Nephron (organoid): ENCODE measurements around the gene MPEG1.

Experiments used
- H3K27ac Mint-ChIP-seq, 3 experiments: 2 replicates each; pipeline ENCODE4 v1.8.0; 2020; ENCODE audit warnings: mixed read lengths in 3 of 3, mild to moderate bottlenecking in 2 of 3, moderate library complexity in 1 of 3
- H3K27me3 Mint-ChIP-seq: 2 replicates; pipeline ENCODE4 v1.8.0; 2021; ENCODE audit warnings: low read depth, mild to moderate bottlenecking, moderate library complexity, mixed read lengths
- H3K36me3 Mint-ChIP-seq: 2 replicates; pipeline ENCODE4 v1.8.0; 2020; ENCODE audit warnings: low read depth, mixed read lengths
- H3K4me1 Mint-ChIP-seq: 2 replicates; pipeline ENCODE4 v1.8.0; 2020; ENCODE audit warnings: mixed read lengths
- H3K4me3 Mint-ChIP-seq, 3 experiments: 2 replicates each; pipeline ENCODE4 v1.8.0; 2020; ENCODE audit warnings: mild to moderate bottlenecking in 3 of 3, mixed read lengths in 3 of 3, moderate library complexity in 2 of 3
- H3K9me3 Mint-ChIP-seq: 2 replicates; pipeline ENCODE4 v1.8.0; 2020; ENCODE audit warnings: mixed read lengths
- CTCF ChIP-seq, 3 experiments: fragments of 200-600 bp; sonication (generic); IDR thresholded peaks; one replicate each; pipeline ENCODE4 v1.5.0; 2021; ENCODE audit warnings: antibody characterized with exemption in 3 of 3; ENCODE audit not compliant: unreplicated experiment in 3 of 3

Gene MPEG1

GRCh38 chr11:59193587-59194130 is 19.1 kb downstream of the MPEG1 start:
- Mint-ChIP-seq H3K9me3 (no peaks in the 10 kb centered on the region), H3K27me3 (no peaks in the 10 kb centered on the region), H3K36me3 (peaks cover 99% of the 10 kb centered on the region), H3K4me1 (peaks cover 22% of the 10 kb centered on the region), H3K27ac (no peak overlapping the region), H3K4me3 (no peak overlapping the region)
- no peak for TF ChIP-seq CTCF (IDR thresholded peaks at IDR 0.05; ENCODE audit: unreplicated experiment in 3 of 3)

DNA sequence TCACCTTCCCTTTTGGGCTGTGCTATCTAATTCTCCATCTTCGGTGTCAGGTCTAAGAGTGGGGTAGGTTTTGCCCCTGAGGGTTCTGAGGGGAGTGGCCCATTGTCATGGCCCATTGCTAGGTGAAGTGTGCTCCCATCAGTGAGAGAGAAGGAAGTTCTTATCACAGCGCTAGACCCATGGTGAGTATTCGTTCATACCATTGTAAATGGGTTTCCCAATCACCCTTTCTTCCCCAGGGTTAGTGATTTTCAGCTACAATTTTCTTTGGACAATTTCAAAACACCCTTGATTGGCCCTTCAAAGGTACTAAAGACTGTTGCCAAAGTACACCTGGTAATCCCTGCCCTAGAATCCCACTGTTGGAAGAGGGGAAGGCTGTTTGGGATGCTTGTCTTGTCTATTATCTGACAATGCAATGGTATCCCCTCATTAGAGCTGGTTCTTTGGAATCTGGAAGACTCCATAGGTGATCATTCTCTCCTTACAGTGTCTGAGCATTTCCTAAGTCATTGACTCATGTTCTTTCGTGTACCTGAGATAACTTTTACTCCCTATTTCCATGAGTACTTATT is 20.2 kb downstream of the MPEG1 start:
- Mint-ChIP-seq H3K27ac (no peak overlapping the region), H3K27me3 (no peaks in the 10 kb centered on the region), H3K4me1 (peaks cover 20% of the 10 kb centered on the region)

GRCh38 chr11:59191890-59192289 is 20.8 kb downstream of the MPEG1 start:
- no peak overlapping the region for H3K27ac Mint-ChIP-seq
- no peak for TF ChIP-seq CTCF (IDR thresholded peaks at IDR 0.05; ENCODE audit: unreplicated experiment in 3 of 3)
- no peak overlapping the region for H3K4me3 Mint-ChIP-seq
- peaks cover 95% of the 10 kb centered on the region for H3K36me3 Mint-ChIP-seq
- H3K27me3 Mint-ChIP-seq = no peaks in the 10 kb centered on the region
- H3K9me3 Mint-ChIP-seq = no peaks in the 10 kb centered on the region
- peaks cover 20% of the 10 kb centered on the region for H3K4me1 Mint-ChIP-seq

More for the DNA sequence above, 20.2 kb downstream of the MPEG1 start:
- peaks cover 95% of the 10 kb centered on the region for H3K36me3 Mint-ChIP-seq
- no peaks in the 10 kb centered on the region for H3K9me3 Mint-ChIP-seq
- TF ChIP-seq CTCF (IDR thresholded peaks at IDR 0.05; ENCODE audit: unreplicated experiment in 3 of 3) = no peak
- H3K4me3 Mint-ChIP-seq = no peak overlapping the region

- Mint-ChIP-seq H3K4me3 (no peak overlapping the region), H3K4me1 (peaks cover 25% of the 10 kb centered on the region), H3K27me3 (no peaks in the 10 kb centered on the region), H3K27ac (no peak overlapping the region), H3K36me3 (peaks cover 90% of the 10 kb centered on the region), H3K9me3 (no peaks in the 10 kb centered on the region)
- no peak for TF ChIP-seq CTCF (IDR thresholded peaks at IDR 0.05; ENCODE audit: unreplicated experiment in 3 of 3)
Observed at GRCh38 chr11:59191095-59191494, 21.6 kb downstream of the MPEG1 start.

- Mint-ChIP-seq H3K4me1 (peaks cover 36% of the 10 kb centered on the region), H3K4me3 (no peak overlapping the region), H3K9me3 (no peaks in the 10 kb centered on the region), H3K27me3 (no peaks in the 10 kb centered on the region), H3K27ac (no peak overlapping the region), H3K36me3 (peaks cover 79% of the 10 kb centered on the region)
- no peak for TF ChIP-seq CTCF (IDR thresholded peaks at IDR 0.05; ENCODE audit: unreplicated experiment in 3 of 3)
Observed at GRCh38 chr11:59189986-59190385, 22.7 kb downstream of the MPEG1 start.

GRCh38 chr11:59188954-59189353 is 23.8 kb downstream of the MPEG1 start:
- no peak for TF ChIP-seq CTCF (IDR thresholded peaks at IDR 0.05; ENCODE audit: unreplicated experiment in 3 of 3)
- H3K27ac Mint-ChIP-seq = no peak overlapping the region
- peaks cover 68% of the 10 kb centered on the region for H3K36me3 Mint-ChIP-seq
- H3K4me1 Mint-ChIP-seq = peaks cover 44% of the 10 kb centered on the region
- no peaks in the 10 kb centered on the region for H3K9me3 Mint-ChIP-seq
- H3K27me3 Mint-ChIP-seq = no peaks in the 10 kb centered on the region
- H3K4me3 Mint-ChIP-seq = no peak overlapping the region
